ENCODE measurements around the gene EPAS1. TPM values are rescaled to one million over a fixed set of nuclear protein-coding genes. Genes with fewer than 3 reads are reported as not detected.

Gene EPAS1
- total RNA-seq, 1 experiment from 2014 or later, result 43.2 TPM

DNA sequence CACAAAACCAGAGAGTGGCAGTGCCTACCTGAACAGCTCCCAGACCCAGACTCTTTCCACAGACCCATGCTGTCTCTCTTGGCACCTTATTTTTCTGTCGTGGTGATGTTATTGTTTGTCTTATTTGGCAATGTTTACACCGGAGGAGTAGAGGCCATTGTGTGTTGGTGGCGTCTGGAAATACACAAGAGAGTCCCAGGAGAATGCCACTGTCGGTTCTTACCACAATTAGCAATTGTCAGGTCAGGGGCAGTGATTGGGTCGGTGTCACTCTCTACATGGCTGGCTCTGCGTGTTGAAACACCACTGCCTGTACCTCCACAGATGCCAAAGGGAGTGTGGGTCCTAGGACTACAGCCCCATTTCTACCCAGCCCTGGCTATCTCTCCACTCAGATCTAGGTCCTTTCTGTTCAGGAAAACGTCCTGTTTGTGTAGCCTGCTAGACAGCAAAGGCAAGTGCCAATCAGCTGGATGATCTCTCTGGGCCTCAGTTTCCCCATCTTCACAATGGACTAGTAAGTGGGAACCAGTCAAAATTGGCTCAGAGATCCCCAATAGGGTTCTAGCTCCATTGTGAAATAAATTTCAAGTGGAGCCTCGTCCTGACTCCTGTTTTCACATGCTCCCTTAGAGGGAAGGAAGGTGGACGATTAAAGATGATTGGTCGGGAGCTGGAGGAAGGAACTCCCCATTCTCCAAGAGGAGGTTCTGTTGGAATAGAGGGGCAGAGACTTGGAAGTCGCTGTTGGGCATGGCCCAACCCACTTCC, 17.0 kb downstream of the EPAS1 start:
- H3K27me3 ChIP-seq (ENCODE audit: low read length), result no peaks in the 10 kb centered on the region
- peaks cover 82% of the 10 kb centered on the region for H3K79me2 ChIP-seq (ENCODE audit: low read length)
- POLR2A ChIA-PET (ENCODE audit: unreplicated experiment), result interaction anchor here (0.6 kb wide), 1 partner anchor 45 kb away, joined by 3 read pairs; no protein-coding TSS in a partner anchor
- no peak overlapping the region for H3K4me3 ChIP-seq (ENCODE audit: low read length)
- DNase-seq (no peak), ATAC-seq (no peak)
- no peak overlapping the region for H2AFZ ChIP-seq (ENCODE audit: low read length)
- no TSS peak for BruUV-seq (replicated peaks)
- no peaks in the 10 kb centered on the region for H4K20me1 ChIP-seq (ENCODE audit: low read length)
- CTCF ChIA-PET, result no interaction called here
- intact Hi-C loops (cut with micrococcal nuclease), result loop anchor here (2.0 kb wide), 1 partner anchor 23 kb away; no protein-coding TSS in a partner anchor
- H3K4me1 ChIP-seq (ENCODE audit: insufficient read depth, low read length), result peaks cover 68% of the 10 kb centered on the region
- H3K9me3 ChIP-seq (ENCODE audit: low read length), result no peaks in the 10 kb centered on the region
- H3K9ac ChIP-seq (ENCODE audit: low read length), result peak overlapping the region; percentile 61
- H3K27ac ChIP-seq (ENCODE audit: low read length), result peak overlapping the region; percentile 92
- H3F3A ChIP-seq (ENCODE audit: low read length, unreplicated experiment), result peaks cover 7% of the 10 kb centered on the region
- peak overlapping the region; percentile 51 for H3K4me2 ChIP-seq (ENCODE audit: low read length)
- TF ChIP-seq EZH2 (IDR thresholded peaks at IDR 0.05; ENCODE audit: low read length, unreplicated experiment) (no peak), EZH2phosphoT487 (IDR thresholded peaks at IDR 0.05; ENCODE audit: borderline replicate concordance, low read length) (no peak), CTCF (conservative IDR thresholded peaks at IDR 0.05; ENCODE audit: low read depth, low read length) (no peak)
- peaks cover 9% of the 10 kb centered on the region; the same call in 1 of the 2 replicates for H3K36me3 ChIP-seq (ENCODE audit: low read depth, low read length)
- no peaks in the 10 kb centered on the region for H3K9me2 ChIP-seq (replicated peaks; ENCODE audit: low read length)

GRCh38 chr2:46315103-46315890, 18.1 kb downstream of the EPAS1 start:
- Histone ChIP-seq H3K4me1 (ENCODE audit: insufficient read depth, low read length) (peaks cover 72% of the 10 kb centered on the region), H3K4me3 (ENCODE audit: low read length) (peak overlapping the region; percentile 10; the same call in 1 of the 2 replicates), H3F3A (ENCODE audit: low read length, unreplicated experiment) (peaks cover 7% of the 10 kb centered on the region), H2AFZ (ENCODE audit: low read length) (no peak overlapping the region), H3K4me2 (ENCODE audit: low read length) (peak overlapping the region; percentile 51), H4K20me1 (ENCODE audit: low read length) (no peaks in the 10 kb centered on the region), H3K79me2 (ENCODE audit: low read length) (peaks cover 82% of the 10 kb centered on the region), H3K27me3 (ENCODE audit: low read length) (no peaks in the 10 kb centered on the region), H3K36me3 (ENCODE audit: low read depth, low read length) (peaks cover 9% of the 10 kb centered on the region; the same call in 1 of the 2 replicates), H3K9me3 (ENCODE audit: low read length) (no peaks in the 10 kb centered on the region), H3K9me2 (replicated peaks; ENCODE audit: low read length) (no peaks in the 10 kb centered on the region), H3K9ac (ENCODE audit: low read length) (peak overlapping the region; percentile 61), H3K27ac (ENCODE audit: low read length) (peak overlapping the region; percentile 92)
- DNase-seq, result peak; percentile 97
- intact Hi-C loops (cut with micrococcal nuclease), result loop anchor here (2.0 kb wide), 1 partner anchor 22 kb away; no protein-coding TSS in a partner anchor
- peak; percentile 77 for ATAC-seq
- no peak for TF ChIP-seq CTCF (conservative IDR thresholded peaks at IDR 0.05; ENCODE audit: low read depth, low read length)
- BruUV-seq (replicated peaks), result no TSS peak
- ChIA-PET POLR2A (ENCODE audit: unreplicated experiment) (interaction anchor here (0.6 kb wide), 1 partner anchor 44 kb away, joined by 3 read pairs; no protein-coding TSS in a partner anchor), CTCF (no interaction called here)
